NCI-H128 (cell line): ENCODE data around the gene TRIM47.

Experiments used
- DNase-seq: peaks from one replicate; lab custom pipeline; 2025; ENCODE audit not compliant: unreplicated experiment; lab: John Stamatoyannopoulos, UW

TRIM47 gene

DNA sequence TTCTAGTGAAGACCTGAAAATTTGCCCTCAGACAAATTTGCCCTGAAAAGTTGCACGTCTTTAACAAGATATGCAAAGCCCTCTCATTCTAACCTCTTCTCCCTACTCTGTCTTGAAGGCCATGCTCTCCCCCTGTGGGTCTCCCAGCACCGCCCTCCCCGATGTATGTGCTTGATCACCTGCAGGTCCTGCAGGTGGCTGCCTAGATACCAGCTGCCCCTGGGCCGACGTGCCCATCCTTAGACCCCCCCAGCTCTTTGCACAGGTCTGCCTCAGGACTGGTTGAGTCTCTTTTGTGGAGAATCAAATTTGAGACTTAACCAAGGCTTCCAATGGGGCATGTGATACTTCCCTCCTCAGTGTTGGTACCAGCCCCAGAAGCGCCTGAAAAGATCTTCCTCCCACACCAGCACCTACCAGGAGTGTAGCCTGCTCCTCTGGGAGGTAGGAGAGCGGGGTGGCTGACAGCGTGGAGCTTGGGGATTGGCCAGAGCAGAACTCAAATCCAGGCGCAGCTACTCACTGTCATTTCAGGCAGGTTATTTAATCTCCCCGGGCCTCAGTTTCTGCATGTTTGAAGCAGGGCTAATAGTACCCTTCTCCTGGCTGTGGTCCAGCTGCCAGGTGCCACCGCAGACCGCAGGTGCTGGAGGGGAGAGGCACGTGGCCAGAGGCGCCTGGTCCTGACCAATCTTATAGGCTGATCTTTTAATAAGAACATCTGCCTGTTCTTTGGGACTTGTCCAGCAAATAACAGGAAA, 30.9 kb upstream of the TRIM47 start:
- DNase-seq = no peak

DNA sequence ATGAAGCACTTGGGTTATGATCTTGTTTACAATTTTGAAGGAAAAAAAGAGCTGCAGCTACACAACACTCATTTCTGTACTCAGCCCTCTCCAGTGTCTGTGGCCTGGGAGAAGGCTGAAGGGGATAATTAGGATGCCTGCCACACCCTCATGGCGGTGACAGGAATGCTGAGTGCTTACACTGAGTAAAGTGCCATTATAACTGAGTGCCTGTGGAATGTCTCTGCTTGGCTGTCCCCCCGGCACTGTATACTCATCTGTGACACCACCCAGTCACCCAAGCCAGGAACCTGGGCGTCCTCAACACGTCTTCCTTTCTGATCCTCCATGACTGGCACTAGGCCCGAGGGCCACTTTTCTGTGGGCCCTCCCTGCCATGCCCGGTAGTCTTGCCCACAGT, 29.8 kb upstream of the TRIM47 start:
- DNase-seq = no peak

GRCh38 chr17:75906143-75906884, 27.9 kb upstream of the TRIM47 start:
- DNase-seq = no peak

DNA sequence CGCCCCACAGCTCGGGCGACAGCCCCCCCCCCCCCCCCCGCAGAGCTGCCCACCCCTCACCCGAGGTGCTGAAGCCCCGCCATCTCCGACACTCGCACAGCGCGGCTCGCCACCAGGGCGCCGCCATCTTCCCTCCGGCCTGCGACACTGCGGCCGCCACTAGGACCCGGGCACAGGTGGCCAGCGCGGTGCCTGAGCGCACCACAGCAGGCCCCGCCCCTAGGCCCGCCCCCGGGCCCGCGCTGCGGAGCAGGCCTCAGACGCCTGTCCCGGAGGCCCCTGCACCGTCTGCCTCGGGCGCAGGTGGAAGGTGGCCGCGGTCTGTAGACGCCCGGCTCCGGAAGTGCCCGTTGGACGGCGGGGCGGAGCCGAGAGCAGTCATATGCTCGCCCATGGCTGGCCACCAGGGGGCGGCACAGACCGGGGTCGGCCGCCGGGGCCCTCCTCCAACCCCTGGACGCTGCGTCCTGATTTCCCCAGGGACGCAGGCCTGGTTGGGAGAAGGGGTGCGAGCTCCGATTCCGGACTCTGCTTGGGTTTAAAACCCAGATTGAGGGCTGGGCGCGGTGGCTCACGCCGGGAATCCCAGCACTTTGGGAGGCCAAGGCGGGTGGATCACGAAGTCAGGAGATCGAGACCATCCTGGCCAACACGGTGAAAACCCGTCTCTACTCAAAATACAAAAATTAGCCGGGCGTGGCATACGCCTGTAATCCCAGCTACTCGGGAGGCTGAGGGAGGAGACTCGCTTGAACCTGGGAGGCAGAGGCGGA, 26.6 kb upstream of the TRIM47 start, which contains the start of gene MRPL38:
Gene MRPL38, minus strand, starts transcription at position 136 of the 773 bp plus-strand sequence. Its CDS starts 9 bp downstream, at position 127.
- DNase-seq = peak; percentile 74

DNA sequence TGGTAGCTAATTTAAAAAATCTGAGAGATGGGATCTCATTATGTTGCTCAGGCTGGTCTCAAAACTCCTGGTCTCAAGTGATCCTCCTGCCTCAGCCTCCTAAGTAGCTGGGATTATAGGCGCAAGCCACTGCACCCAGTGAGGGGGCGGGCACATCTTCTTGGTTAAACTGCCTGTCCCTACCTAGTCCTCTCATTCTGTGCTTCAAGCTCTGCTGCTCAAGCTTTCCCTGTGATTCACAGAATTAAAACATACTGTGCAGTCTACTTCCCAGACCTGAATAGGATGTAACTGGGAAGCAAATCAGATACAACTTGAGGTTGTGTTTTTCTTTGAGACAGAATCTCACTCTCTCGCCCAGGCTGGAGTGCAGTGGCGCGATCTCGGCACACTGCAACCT, 24.0 kb upstream of the TRIM47 start:
- DNase-seq = no peak

DNA sequence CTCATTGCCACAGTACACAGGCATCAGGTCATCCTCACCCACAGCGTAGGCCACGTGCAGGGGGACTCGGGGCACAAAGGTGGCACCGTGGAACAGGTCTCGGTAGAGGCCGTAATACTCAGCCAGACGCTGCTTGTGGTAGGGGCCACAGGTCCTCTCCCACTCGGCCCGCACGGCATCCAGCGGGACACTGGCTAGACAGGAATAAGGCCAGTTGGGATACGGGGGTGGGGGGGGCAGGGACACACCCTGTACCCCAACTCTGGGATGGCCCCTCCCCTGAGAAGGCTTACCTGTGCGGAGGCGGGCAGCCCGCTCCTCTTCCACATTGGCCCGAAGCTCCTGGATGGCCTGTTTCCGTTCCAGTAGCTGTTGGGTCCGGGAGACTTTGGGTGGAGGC, 23.3 kb upstream of the TRIM47 start:
- no peak for DNase-seq

GRCh38 chr17:75900691-75901533, 22.5 kb upstream of the TRIM47 start:
- no peak for DNase-seq

GRCh38 chr17:75899767-75900468, 21.5 kb upstream of the TRIM47 start:
- no peak for DNase-seq

DNA sequence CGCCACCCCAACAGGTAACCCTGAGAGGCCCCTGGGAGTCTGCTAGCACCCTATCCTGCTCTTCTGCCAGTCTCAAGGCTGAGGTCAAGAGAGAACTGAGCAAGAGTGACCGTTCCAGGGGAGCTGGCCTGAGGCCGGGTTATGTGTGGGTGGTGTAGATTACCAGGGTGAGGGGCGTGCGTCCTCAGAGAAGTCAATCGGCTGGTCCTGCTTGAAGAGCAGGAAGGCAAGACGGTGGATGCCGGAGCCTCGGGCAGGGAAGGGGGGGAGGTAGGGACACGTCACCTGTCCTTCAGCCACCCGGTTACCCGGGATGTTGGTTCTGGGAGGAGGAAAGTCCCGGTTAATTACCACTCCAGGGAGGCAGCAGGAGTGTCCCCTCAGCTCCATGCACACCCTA, 21.0 kb upstream of the TRIM47 start:
- DNase-seq = no peak

- DNase-seq = no peak
Measured at GRCh38 chr17:75898791-75899190, 20.4 kb upstream of the TRIM47 start.

DNA sequence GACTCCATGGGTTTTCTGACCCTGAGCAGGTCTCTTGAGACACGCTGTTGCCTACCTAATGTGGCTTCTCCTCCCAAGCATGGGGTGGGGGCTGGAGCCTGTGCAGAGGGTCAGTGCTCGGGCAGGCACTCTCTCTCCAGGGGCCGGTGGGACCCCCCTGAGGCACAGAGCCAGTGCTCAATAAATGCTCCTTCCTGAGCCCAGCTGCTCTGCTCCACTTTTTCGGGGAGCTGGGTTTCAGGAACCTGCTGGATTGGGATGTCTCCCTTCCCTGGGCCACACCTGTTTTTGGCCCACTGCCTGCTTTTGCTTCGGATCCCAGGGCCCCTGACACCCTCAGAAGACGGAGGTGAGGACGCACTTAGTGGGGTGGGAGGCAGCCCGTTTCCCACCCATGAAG, 19.7 kb upstream of the TRIM47 start:
- no peak for DNase-seq

- no peak for DNase-seq
Measured at GRCh38 chr17:75897160-75898019, 19.0 kb upstream of the TRIM47 start.

- no peak for DNase-seq
Measured at GRCh38 chr17:75896415-75897159, 18.2 kb upstream of the TRIM47 start, which contains the start of gene TRIM65. Gene TRIM65 (minus strand): TSS chr17:75896951. CDS start chr17:75896937, 14 bp downstream.

- DNase-seq = no peak
Measured at GRCh38 chr17:75895370-75896155, 17.2 kb upstream of the TRIM47 start.

DNA sequence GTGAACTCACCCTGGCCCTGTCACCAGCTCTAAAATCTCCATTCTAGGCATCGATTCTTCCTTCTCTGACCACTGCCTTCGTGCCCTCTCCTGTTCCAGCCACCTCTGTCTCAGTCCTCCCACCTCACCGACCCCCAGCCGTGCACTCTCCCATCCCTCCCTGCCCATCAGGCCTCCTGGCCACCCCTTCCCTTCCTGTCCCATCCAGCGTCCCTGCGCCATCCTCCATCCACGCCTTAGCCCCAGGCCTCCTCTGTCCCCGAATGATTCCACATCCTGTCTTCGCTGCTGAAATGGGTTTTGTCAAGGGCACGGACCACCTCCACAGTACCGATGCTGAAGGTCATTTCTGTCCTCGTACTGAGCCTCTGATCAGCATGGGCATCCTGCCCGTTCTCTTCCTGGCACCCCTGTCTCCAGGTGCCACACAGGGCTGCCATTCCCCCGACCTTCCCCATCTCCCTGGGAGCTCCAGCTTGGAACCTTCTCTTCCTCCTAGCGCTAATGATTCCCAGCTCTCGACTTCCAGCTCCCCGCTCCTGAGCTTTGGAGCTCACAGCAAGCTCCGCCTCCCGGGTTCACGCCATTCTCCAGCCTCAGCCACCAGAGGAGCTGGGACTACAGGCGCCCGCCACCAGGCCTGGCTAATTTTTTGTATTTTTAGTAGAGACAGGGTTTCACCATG, 15.8 kb upstream of the TRIM47 start:
- DNase-seq = no peak

GRCh38 chr17:75893305-75894048, 15.1 kb upstream of the TRIM47 start:
- DNase-seq = no peak
